Sigmoid colon (tissue), 7 donors: ENCODE results near the gene SRSF2. TPM values are rescaled to one million over a fixed set of nuclear protein-coding genes. Genes with fewer than 3 reads are reported as not detected.
A peak's percentile ranks its signal among the peaks of the same experiment; 100 is the strongest.

ENCODE experiments used
- DNase-seq: peaks from one replicate; pipeline ENCODE4 v3.0.0-alpha.2; 2019
- H3K27ac ChIP-seq, 4 donors: fragments of 200-600 bp; sonication (generic); one replicate each; pipeline ENCODE4 v1.5.1; 2016 to 2019; ENCODE audit warnings: mild to moderate bottlenecking in 1 of 4
- H3K27me3 ChIP-seq, 3 donors: fragments of 200-600 bp; sonication (generic); one replicate each; pipeline ENCODE4 v1.5.1; 2019; ENCODE audit warnings: mild to moderate bottlenecking in 1 of 3
- H3K36me3 ChIP-seq, 4 donors: fragments of 200-600 bp; sonication (generic); one replicate each; pipeline ENCODE4 v1.5.1; 2016 to 2019
- H3K4me1 ChIP-seq, 4 donors: fragments of 200-600 bp; sonication (generic); one replicate each; pipeline ENCODE4 v1.5.1; 2017 to 2019
- H3K4me3 ChIP-seq, 4 donors: fragments of 200-600 bp; sonication (generic); one replicate each; pipeline ENCODE4 v1.5.1; 2017 to 2019; ENCODE audit warnings: mild to moderate bottlenecking in 2 of 4, moderate library complexity in 1 of 4
- H3K9me3 ChIP-seq, 4 donors: fragments of 200-600 bp in 3 of 4; sonication (generic) in 3 of 4; one replicate each; pipeline versions ENCODE4 v1.5.1 to v1.6.1; 2013 to 2019
- EP300 ChIP-seq, 4 donors: sonication (generic); formaldehyde crosslinking; IDR thresholded peaks; one replicate each; pipeline ENCODE4 v1.6.1; 2017; ENCODE audit warnings: antibody characterized with exemption in 4 of 4
- POLR2A ChIP-seq, 2 donors: fragments of 450-650 bp; IDR thresholded peaks; one replicate each; pipeline ENCODE4 v1.6.1; 2016; ENCODE audit warnings: antibody characterized with exemption in 2 of 2, mild to moderate bottlenecking in 2 of 2, moderate library complexity in 2 of 2
- POLR2AphosphoS5 ChIP-seq, 4 donors: sonication (generic); formaldehyde crosslinking; IDR thresholded peaks; one replicate each; pipeline ENCODE4 v1.6.1; 2017; ENCODE audit warnings: antibody characterized with exemption in 4 of 4
- WGBS, 2 donors: extraction: QIAGEN DNeasy Blood & Tissue Kit; methylation state at CpG; one replicate each; pipeline ENCODE4 v1.1.7; 2013; 5-methylcytosine and 5-hydroxymethylcytosine counted together
- intact Hi-C: fragments of 100-400 bp; cut with DNase I; formaldehyde crosslinking; loops from one replicate; pipeline ENCODE4 v1.15.1; 2023
- polyA plus RNA-seq, 3 donors: library from polyadenylated mRNA; stranded (reverse); fragments of 200-250 nt; gene quantifications; one replicate each; pipeline ENCODE4 v1.2.3, GENCODE V29; 2013
- total RNA-seq, 4 donors: library from RNA; depleted of rRNA; stranded (reverse); fragments of >200 nt; gene quantifications; one replicate each; pipeline ENCODE4 v1.1.0, GENCODE V29; 2016
- TF ChIP-seq, protein P1 (sequence below), 4 experiments: fragments of 450-650 bp in 3 of 4; fragments of 200-600 bp in 1 of 4; IDR thresholded peaks; one replicate each; pipeline ENCODE4 v1.5.1; 2016 to 2019; ENCODE audit warnings: antibody characterized with exemption in 4 of 4, mild to moderate bottlenecking in 3 of 4, moderate library complexity in 2 of 4
- donor health status: healthy with polysubstance abuse.
- donor health status: Bipolar disorder and iron deficiency.
- donor health status: healthy.

Gene SRSF2
- total and polyA plus RNA-seq, 7 donors = 87.9 to 229 (median 126) TPM

DNA sequence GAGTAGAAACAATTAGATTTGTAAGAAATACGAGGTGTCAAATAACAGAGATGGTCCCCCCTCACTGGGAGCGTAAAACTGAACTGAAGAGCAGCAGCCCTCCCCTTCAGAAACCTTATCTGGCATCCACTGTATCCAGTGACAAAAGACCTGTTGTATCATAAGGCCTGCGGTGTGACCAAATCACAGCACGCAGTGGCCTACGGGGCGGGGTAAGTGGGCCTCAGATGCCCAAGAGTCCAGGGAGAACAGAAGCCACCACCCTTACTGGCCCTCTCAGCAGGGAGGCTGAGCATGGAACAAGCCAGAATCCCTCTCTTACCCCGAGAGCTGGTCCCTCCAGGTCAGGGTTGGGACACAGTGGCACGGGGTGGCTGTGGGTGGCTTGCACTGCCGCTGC is 16.2 kb downstream of the SRSF2 start:
- DNase-seq = peak; percentile 40
- H3K27ac ChIP-seq = peak overlapping the region in 2 of 4 donors; percentile 6 to 9
- intact Hi-C loops = no loop called here
- peaks cover 43 to 89% (median 85%) of the 10 kb centered on the region in 4 donors for H3K36me3 ChIP-seq
- H3K9me3 ChIP-seq = no peaks in the 10 kb centered on the region
- no peak overlapping the region for H3K4me3 ChIP-seq
- TF ChIP-seq, protein P1, sequence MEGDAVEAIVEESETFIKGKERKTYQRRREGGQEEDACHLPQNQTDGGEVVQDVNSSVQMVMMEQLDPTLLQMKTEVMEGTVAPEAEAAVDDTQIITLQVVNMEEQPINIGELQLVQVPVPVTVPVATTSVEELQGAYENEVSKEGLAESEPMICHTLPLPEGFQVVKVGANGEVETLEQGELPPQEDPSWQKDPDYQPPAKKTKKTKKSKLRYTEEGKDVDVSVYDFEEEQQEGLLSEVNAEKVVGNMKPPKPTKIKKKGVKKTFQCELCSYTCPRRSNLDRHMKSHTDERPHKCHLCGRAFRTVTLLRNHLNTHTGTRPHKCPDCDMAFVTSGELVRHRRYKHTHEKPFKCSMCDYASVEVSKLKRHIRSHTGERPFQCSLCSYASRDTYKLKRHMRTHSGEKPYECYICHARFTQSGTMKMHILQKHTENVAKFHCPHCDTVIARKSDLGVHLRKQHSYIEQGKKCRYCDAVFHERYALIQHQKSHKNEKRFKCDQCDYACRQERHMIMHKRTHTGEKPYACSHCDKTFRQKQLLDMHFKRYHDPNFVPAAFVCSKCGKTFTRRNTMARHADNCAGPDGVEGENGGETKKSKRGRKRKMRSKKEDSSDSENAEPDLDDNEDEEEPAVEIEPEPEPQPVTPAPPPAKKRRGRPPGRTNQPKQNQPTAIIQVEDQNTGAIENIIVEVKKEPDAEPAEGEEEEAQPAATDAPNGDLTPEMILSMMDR (IDR thresholded peaks at IDR 0.05) = no peak
- no peak for TF ChIP-seq EP300 (IDR thresholded peaks at IDR 0.05)
- TF ChIP-seq POLR2AphosphoS5 (IDR thresholded peaks at IDR 0.05) = no peak
- TF ChIP-seq POLR2A (IDR thresholded peaks at IDR 0.05) = no peak
- H3K27me3 ChIP-seq = no peaks in the 10 kb centered on the region
- peaks cover 0 to 55% (median 42%) of the 10 kb centered on the region in 4 donors for H3K4me1 ChIP-seq
- WGBS, 2 donors = 93 to 95% methylated on average over 9 of the region's 9 CpGs

GRCh38 chr17:76720211-76720610 is 16.9 kb downstream of the SRSF2 start:
- no peaks in the 10 kb centered on the region for H3K27me3 ChIP-seq
- H3K4me3 ChIP-seq = no peak overlapping the region
- intact Hi-C loops = no loop called here
- H3K9me3 ChIP-seq = no peaks in the 10 kb centered on the region
- H3K36me3 ChIP-seq = peaks cover 49 to 96% (median 91%) of the 10 kb centered on the region in 4 donors
- no peak overlapping the region for H3K27ac ChIP-seq
- DNase-seq = peak; percentile 20
- H3K4me1 ChIP-seq = peaks cover 0 to 58% (median 43%) of the 10 kb centered on the region in 4 donors
- 91 to 95% methylated on average over 9 of the region's 9 CpGs for WGBS, 2 donors
- TF ChIP-seq, protein P1 (IDR thresholded peaks at IDR 0.05) = no peak
- no peak for TF ChIP-seq POLR2A (IDR thresholded peaks at IDR 0.05)
- no peak for TF ChIP-seq POLR2AphosphoS5 (IDR thresholded peaks at IDR 0.05)
- TF ChIP-seq EP300 (IDR thresholded peaks at IDR 0.05) = no peak

GRCh38 chr17:76718516-76718915 is 18.6 kb downstream of the SRSF2 start:
- Histone ChIP-seq H3K27me3 (no peaks in the 10 kb centered on the region), H3K4me1 (peaks cover 0 to 54% (median 37%) of the 10 kb centered on the region in 4 donors), H3K36me3 (peaks cover 50 to 88% (median 79%) of the 10 kb centered on the region in 4 donors), H3K4me3 (no peak overlapping the region), H3K27ac (no peak overlapping the region), H3K9me3 (no peaks in the 10 kb centered on the region)
- WGBS, 2 donors = 92 to 96% methylated on average over 16 of the region's 16 CpGs
- DNase-seq = peak; percentile 43
- TF ChIP-seq POLR2AphosphoS5 (IDR thresholded peaks at IDR 0.05) (no peak), POLR2A (IDR thresholded peaks at IDR 0.05) (no peak), EP300 (IDR thresholded peaks at IDR 0.05) (no peak)
- TF ChIP-seq, protein P1 (IDR thresholded peaks at IDR 0.05) = no peak
- intact Hi-C loops = loop anchor here (5.0 kb wide), 2 partner anchors 161 to 196 kb away; no protein-coding TSS in a partner anchor

GRCh38 chr17:76716839-76717215 is 20.3 kb downstream of the SRSF2 start:
- Histone ChIP-seq H3K4me1 (peaks cover 0 to 50% (median 30%) of the 10 kb centered on the region in 4 donors), H3K27ac (peak overlapping the region; percentile 43 to 92 (median 68)), H3K27me3 (no peaks in the 10 kb centered on the region), H3K4me3 (no peak overlapping the region), H3K9me3 (no peaks in the 10 kb centered on the region), H3K36me3 (peaks cover 43 to 82% (median 65%) of the 10 kb centered on the region in 4 donors)
- TF ChIP-seq EP300 (IDR thresholded peaks at IDR 0.05) = no peak
- intact Hi-C loops = loop anchor here (5.0 kb wide), 2 partner anchors 160 to 195 kb away; no protein-coding TSS in a partner anchor
- WGBS, 2 donors = 86 to 88% methylated on average over 6 of the region's 6 CpGs
- no peak for DNase-seq

DNA sequence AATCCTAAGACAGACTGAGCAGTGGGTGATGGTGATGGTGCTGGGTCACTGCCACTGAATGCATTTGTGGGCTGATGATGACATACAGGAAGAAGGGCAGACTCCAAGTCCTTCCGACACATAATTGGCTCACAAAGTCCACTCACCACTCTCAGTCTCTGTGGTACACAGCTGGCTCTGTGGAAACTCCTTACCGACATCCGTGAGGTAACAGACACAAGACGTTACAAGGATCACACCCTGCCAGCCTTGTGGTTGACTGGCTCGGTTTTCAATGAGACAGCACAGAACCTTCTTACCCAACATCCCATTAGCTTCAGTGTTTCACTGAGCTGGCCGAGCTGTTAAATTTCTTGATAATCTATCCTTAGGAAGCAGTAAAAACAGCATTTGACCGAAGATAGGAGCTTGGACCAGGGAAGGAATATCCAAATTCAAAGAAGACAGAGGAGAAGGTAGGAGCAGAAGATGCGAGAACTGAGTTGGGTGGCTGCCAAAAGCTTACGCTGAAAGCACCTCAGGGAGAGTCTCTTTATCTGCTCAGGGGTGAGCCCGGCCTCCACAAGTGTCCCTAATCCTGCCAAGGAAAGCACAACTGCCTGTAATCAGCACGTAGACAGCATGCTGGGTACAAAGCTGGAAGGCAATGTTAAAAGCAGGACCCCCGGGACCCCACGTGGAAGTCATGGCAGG is 20.8 kb downstream of the SRSF2 start:
- H3K27ac ChIP-seq = peak overlapping the region; percentile 43 to 92 (median 68)
- TF ChIP-seq POLR2A (IDR thresholded peaks at IDR 0.05) (no peak), POLR2AphosphoS5 (IDR thresholded peaks at IDR 0.05) (peak in 2 of 4 donors; percentile 28 to 59), EP300 (IDR thresholded peaks at IDR 0.05) (no peak)
- TF ChIP-seq, protein P1 (IDR thresholded peaks at IDR 0.05) = no peak
- intact Hi-C loops = loop anchor here (5.0 kb wide), 2 partner anchors 159 to 194 kb away; no protein-coding TSS in a partner anchor
- H3K36me3 ChIP-seq = peaks cover 37 to 76% (median 59%) of the 10 kb centered on the region in 4 donors
- 76 to 82% methylated on average over 13 of the region's 13 CpGs for WGBS, 2 donors
- DNase-seq = peak; percentile 77
- H3K4me3 ChIP-seq = no peak overlapping the region
- H3K4me1 ChIP-seq = peaks cover 0 to 50% (median 33%) of the 10 kb centered on the region in 4 donors
- no peaks in the 10 kb centered on the region for H3K27me3 ChIP-seq
- H3K9me3 ChIP-seq = no peaks in the 10 kb centered on the region
